ENCODE results near the gene GATA6.

DNA sequence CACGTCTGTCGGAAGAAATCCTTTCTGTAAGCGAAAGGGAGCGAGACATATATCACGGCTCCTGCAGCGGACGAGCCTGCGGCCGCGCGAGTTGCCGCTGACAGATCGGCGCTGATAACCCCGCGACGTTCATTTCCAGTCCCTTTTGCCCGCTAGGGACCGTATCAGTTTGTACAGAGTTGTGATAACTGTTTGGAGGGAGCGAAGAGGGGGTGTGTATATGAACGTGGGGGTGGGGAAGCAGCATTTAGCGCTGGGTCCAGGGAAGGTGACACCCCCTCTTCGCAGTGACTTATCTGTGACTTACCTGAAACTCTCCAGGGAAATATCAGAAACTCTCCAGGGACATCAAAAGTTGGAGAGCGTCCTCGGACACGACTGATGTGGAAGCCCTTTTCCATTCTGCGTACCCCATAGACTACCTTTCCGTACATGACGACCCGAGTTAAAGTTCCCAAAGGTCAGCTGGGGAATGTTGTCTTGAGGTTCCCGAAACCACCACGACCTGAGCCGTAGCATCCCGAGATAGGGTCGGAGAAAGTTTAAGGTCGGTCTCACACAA is 948 bp upstream of the GATA6 start:
- TF ChIP-seq IRF4 (IDR thresholded peaks at IDR 0.05; ENCODE audit: low read depth, low read length) = no peak
- TF ChIP-seq, protein P1, sequence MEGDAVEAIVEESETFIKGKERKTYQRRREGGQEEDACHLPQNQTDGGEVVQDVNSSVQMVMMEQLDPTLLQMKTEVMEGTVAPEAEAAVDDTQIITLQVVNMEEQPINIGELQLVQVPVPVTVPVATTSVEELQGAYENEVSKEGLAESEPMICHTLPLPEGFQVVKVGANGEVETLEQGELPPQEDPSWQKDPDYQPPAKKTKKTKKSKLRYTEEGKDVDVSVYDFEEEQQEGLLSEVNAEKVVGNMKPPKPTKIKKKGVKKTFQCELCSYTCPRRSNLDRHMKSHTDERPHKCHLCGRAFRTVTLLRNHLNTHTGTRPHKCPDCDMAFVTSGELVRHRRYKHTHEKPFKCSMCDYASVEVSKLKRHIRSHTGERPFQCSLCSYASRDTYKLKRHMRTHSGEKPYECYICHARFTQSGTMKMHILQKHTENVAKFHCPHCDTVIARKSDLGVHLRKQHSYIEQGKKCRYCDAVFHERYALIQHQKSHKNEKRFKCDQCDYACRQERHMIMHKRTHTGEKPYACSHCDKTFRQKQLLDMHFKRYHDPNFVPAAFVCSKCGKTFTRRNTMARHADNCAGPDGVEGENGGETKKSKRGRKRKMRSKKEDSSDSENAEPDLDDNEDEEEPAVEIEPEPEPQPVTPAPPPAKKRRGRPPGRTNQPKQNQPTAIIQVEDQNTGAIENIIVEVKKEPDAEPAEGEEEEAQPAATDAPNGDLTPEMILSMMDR (IDR thresholded peaks at IDR 0.05 in 2 of 3, conservative IDR thresholded peaks at IDR 0.05 in 1 of 3; ENCODE audit: control insufficient read depth in 2 of 3, extremely low read depth in 1 of 3, insufficient read depth in 1 of 3, low read depth in 3 of 3, low read length in 3 of 3) = no peak
- TF ChIP-seq SIX5 (IDR thresholded peaks at IDR 0.05; ENCODE audit: low read depth, low read length, severe bottlenecking) = no peak
- no peak for TF ChIP-seq HCFC1 (IDR thresholded peaks at IDR 0.05; ENCODE audit: low read length)
- TF ChIP-seq HDAC6 (IDR thresholded peaks at IDR 0.05; ENCODE audit: unreplicated experiment) = no peak
- no peak for TF ChIP-seq MYC (IDR thresholded peaks at IDR 0.05; ENCODE audit: insufficient read depth, insufficient read length, insufficient replicate concordance, low read length, severe bottlenecking)
- no peak for TF ChIP-seq POLR2A (IDR thresholded peaks at IDR 0.05; ENCODE audit: low read depth, low read length)
- TF ChIP-seq RFX5 (IDR thresholded peaks at IDR 0.05; ENCODE audit: low read depth, low read length) = no peak
- 0 out of 2 replicates have a peak, but pooled peaks have one; percentile 34 for TF ChIP-seq EZH2 (IDR thresholded peaks at IDR 0.05; ENCODE audit: borderline replicate concordance, control insufficient read depth, low read depth, low read length)
- no peak for TF ChIP-seq CHD4 (IDR thresholded peaks at IDR 0.05)

Data from GM12878 (cell line).